ENCODE results near the gene CNOT2. TPM values are rescaled to one million over a fixed set of nuclear protein-coding genes. Genes with fewer than 3 reads are reported as not detected.
A peak's percentile ranks its signal among the peaks of the same experiment; 100 is the strongest.

CNOT2 gene
- total and polyA plus RNA-seq, 3 donors from 2014 or later, result 56.1 to 127 (median 99.1) TPM

GRCh38 chr12:70360218-70360617 is 117.0 kb downstream of the CNOT2 start:
- H3K27me3 ChIP-seq, result no peaks in the 10 kb centered on the region
- H3K9me3 ChIP-seq, result no peaks in the 10 kb centered on the region
- no peaks in the 10 kb centered on the region for H3K4me1 ChIP-seq
- TF ChIP-seq CTCF (IDR thresholded peaks at IDR 0.05) (no peak), POLR2A (IDR thresholded peaks at IDR 0.05) (no peak)
- no peak overlapping the region for H3K27ac ChIP-seq
- DNase-seq, result no peak
- no peak overlapping the region for H3K4me3 ChIP-seq
- no peaks in the 10 kb centered on the region for H3K36me3 ChIP-seq (ENCODE audit: low read depth, missing control alignments)
- intact Hi-C loops (cut with DNase I; ENCODE audit: low total_unique reads), result no loop called here

- peak; percentile 20 for DNase-seq
- intact Hi-C loops (cut with DNase I; ENCODE audit: low total_unique reads), result no loop called here
Observed at GRCh38 chr12:70364695-70365397, 121.6 kb downstream of the CNOT2 start.

GRCh38 chr12:70365398-70365647 is 122.1 kb downstream of the CNOT2 start:
- Histone ChIP-seq H3K4me1 (no peaks in the 10 kb centered on the region), H3K9me3 (no peaks in the 10 kb centered on the region), H3K27me3 (no peaks in the 10 kb centered on the region), H3K36me3 (ENCODE audit: low read depth, missing control alignments) (no peaks in the 10 kb centered on the region), H3K4me3 (peak overlapping the region; percentile 79 to 85), H3K27ac (no peak overlapping the region)
- DNase-seq, result peak; percentile 17
- 0 to 2% methylated on average over 5 to 6 of the region's 6 CpGs for WGBS, 2 donors
- no peak for TF ChIP-seq POLR2A (IDR thresholded peaks at IDR 0.05)
- no peak for TF ChIP-seq CTCF (IDR thresholded peaks at IDR 0.05)
- intact Hi-C loops (cut with DNase I; ENCODE audit: low total_unique reads), result no loop called here

More at GRCh38 chr12:70364695-70365397, 121.6 kb downstream of the CNOT2 start:
- WGBS, 2 donors, result 28 to 29% methylated on average over 16 of the region's 16 CpGs
- H3K4me1 ChIP-seq, result no peaks in the 10 kb centered on the region
- no peaks in the 10 kb centered on the region for H3K9me3 ChIP-seq
- no peaks in the 10 kb centered on the region for H3K36me3 ChIP-seq (ENCODE audit: low read depth, missing control alignments)
- no peaks in the 10 kb centered on the region for H3K27me3 ChIP-seq
- no peak overlapping the region for H3K27ac ChIP-seq
- TF ChIP-seq CTCF (IDR thresholded peaks at IDR 0.05) (no peak), POLR2A (IDR thresholded peaks at IDR 0.05) (no peak)
- peak overlapping the region; percentile 79 to 85 for H3K4me3 ChIP-seq

GRCh38 chr12:70365648-70366518 is 122.7 kb downstream of the CNOT2 start, which contains the start of gene KCNMB4:
TSS of gene KCNMB4 (plus strand) at chr12:70366290. CDS start at chr12:70366735, 445 bp downstream.
- peak within 1 kb of the TSS; percentile 79 to 85 for H3K4me3 ChIP-seq
- TF ChIP-seq POLR2A (IDR thresholded peaks at IDR 0.05), result no peak
- no peak for TF ChIP-seq CTCF (IDR thresholded peaks at IDR 0.05)
- no peaks in the 10 kb centered on the region for H3K4me1 ChIP-seq
- peak; percentile 68 for DNase-seq
- WGBS, 2 donors, result 0 to 5% methylated on average over 11 to 83 of the region's 88 CpGs
- H3K27ac ChIP-seq, result peak within 1 kb of the TSS; percentile 55 to 64
- no peaks in the 10 kb centered on the region for H3K9me3 ChIP-seq
- no peaks in the 10 kb centered on the region for H3K36me3 ChIP-seq (ENCODE audit: low read depth, missing control alignments)
- intact Hi-C loops (cut with DNase I; ENCODE audit: low total_unique reads), result no loop called here
- H3K27me3 ChIP-seq, result no peaks in the 10 kb centered on the region
